Neural cell (in vitro differentiated cells): ENCODE measurements around the gene HEMK1.

Source experiments
- CTCF ChIP-seq: fragments of 450-650 bp; IDR thresholded peaks from 2 replicates; pipeline ENCODE4 v1.5.1; 2014; ENCODE audit warnings: antibody characterized with exemption, mild to moderate bottlenecking, moderate library complexity; ENCODE audit not compliant: poor library complexity, severe bottlenecking
- EP300 ChIP-seq: fragments of 450-650 bp; conservative IDR thresholded peaks from 2 replicates; pipeline ENCODE4 v1.6.1; 2014; ENCODE audit warnings: antibody characterized with exemption, mild to moderate bottlenecking, moderate library complexity; ENCODE audit not compliant: poor library complexity, severe bottlenecking
- EZH2 ChIP-seq: fragments of 200-600, 300-800 bp; shearing (Covaris generic), sonication (generic); IDR thresholded peaks from 2 replicates; pipeline ENCODE4 v1.6.1; 2014; ENCODE audit warnings: antibody characterized with exemption, low read length, borderline replicate concordance, mild to moderate bottlenecking; ENCODE audit not compliant: insufficient read depth, poor library complexity, severe bottlenecking
- MXI1 ChIP-seq: fragments of 450-650 bp; conservative IDR thresholded peaks from 2 replicates; pipeline ENCODE4 v1.6.1; 2014; ENCODE audit warnings: antibody characterized with exemption, mild to moderate bottlenecking; ENCODE audit not compliant: poor library complexity, severe bottlenecking
- POLR2AphosphoS5 ChIP-seq: IDR thresholded peaks from 2 replicates; pipeline ENCODE4 v1.6.1; 2012
- RAD21 ChIP-seq: fragments of 450-650 bp; conservative IDR thresholded peaks from 2 replicates; pipeline ENCODE4 v1.6.1; 2014; ENCODE audit warnings: antibody characterized with exemption, mild to moderate bottlenecking, moderate library complexity
- SMC3 ChIP-seq: fragments of 450-650 bp; conservative IDR thresholded peaks from 2 replicates; pipeline ENCODE4 v1.6.1; 2014; ENCODE audit warnings: antibody characterized with exemption, mild to moderate bottlenecking, moderate library complexity; ENCODE audit not compliant: poor library complexity
- TAF1 ChIP-seq: IDR thresholded peaks from 2 replicates; pipeline ENCODE4 v1.6.1; 2012; ENCODE audit warnings: low read depth

- TF ChIP-seq CTCF (no peak), TAF1 (no peak), EP300 (no peak), EZH2 (no peak), POLR2AphosphoS5 (no peak), SMC3 (no peak), MXI1 (no peak), RAD21 (no peak)
Observed at GRCh38 chr3:50625231-50626182, 56.2 kb downstream of the HEMK1 start.
